KOPT-K1 (cell line): ENCODE data around the gene VPS37C.

Experiments
- H3K27ac ChIP-seq: fragments of 200-600 bp; sonication (generic); 2 replicates; pipeline ENCODE4 v1.5.1; 2016; ENCODE audit warnings: antibody characterized with exemption, mild to moderate bottlenecking, low read depth, low read length; ENCODE audit not compliant: poor library complexity, severe bottlenecking
- H3K36me3 ChIP-seq: fragments of 200-600 bp; sonication (generic); 2 replicates; pipeline ENCODE4 v1.5.1; 2017; ENCODE audit warnings: antibody characterized with exemption, mild to moderate bottlenecking, low read length, moderate library complexity; ENCODE audit not compliant: insufficient read depth
- H3K9me3 ChIP-seq: fragments of 200-600 bp; sonication (generic); 2 replicates; pipeline ENCODE4 v1.5.1; 2017; ENCODE audit warnings: antibody characterized with exemption, low read length, mild to moderate bottlenecking; ENCODE audit not compliant: insufficient read depth, poor library complexity, severe bottlenecking

Gene VPS37C

DNA sequence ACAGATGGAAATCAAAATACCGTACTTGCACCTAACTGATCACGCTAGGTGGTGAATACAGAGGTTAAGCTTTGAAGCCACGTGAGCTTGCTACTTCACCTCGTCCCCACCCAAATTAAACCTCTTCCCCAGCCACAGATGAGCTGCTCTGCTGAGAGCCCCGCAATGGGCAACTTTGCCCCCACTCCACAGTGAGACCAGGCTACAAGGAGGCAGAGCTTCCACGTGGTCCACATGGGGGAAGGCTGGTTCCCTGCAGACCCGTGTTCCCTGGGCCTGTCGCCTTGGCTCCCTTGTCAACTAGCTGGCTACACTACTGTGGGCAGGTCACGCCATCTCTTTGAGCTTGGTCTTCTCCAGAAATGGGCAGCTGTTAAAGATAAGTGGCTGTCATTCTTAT lies 48.0 kb downstream of the VPS37C start:
- H3K9me3 ChIP-seq, result no peaks in the 10 kb centered on the region
- H3K27ac ChIP-seq, result peak overlapping the region; percentile 14
- peaks cover 85% of the 10 kb centered on the region for H3K36me3 ChIP-seq

DNA sequence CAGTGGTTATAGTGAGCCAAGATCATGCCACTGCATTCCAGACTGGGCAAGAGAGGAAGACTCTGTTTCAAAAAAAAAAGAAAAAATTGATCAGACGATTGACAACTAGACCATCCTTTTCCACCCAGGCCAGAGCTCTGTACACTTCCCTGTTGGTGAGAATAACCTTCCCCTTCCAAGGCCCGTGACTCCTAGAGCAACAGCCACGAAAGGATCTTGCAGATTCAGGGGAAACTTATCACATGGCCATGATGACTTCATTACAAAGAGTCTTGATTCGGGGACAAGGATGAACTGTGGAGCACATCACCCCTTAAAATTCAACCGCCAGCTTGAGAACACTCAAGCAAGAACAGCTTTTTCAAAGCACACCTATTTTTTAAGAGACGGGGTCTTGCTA lies 48.7 kb downstream of the VPS37C start:
- H3K9me3 ChIP-seq, result no peaks in the 10 kb centered on the region
- peak overlapping the region; percentile 70 for H3K27ac ChIP-seq
- peaks cover 86% of the 10 kb centered on the region for H3K36me3 ChIP-seq

DNA sequence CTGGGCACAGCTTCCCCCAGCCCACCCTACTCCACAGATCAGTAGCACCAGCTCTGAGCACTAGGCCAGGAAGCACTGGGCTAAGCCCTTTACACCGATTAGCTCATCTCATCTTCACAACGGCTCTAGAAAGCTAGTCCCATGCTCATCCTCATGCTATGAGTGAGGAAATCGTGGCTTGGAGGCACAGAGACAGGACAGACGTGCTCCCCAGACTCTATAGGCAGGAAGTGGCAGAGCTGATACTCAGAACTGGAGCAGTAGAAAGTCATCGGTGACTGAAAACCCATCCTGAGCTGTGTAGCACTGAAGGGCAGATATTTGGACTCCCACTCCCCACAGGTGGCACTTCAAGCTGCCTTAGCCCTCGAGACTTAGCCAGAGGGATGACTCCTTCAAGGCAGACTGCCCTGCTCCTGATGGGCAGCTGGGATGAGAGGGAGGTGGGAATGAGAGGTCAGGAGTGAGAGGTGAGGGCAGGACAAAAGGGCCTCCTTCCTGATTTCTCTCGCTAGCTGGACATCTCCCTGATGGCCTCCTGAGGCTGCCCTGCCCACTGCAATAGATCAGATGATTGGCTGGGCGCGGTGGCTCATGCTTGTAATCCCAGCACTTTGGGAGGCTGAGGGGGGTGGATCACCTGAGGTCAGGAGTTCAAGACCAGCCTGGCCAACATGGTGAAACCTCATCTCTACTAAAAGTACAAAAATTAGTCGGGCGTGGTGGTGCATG lies 49.3 kb downstream of the VPS37C start:
- Histone ChIP-seq H3K36me3 (peaks cover 88% of the 10 kb centered on the region), H3K9me3 (no peaks in the 10 kb centered on the region), H3K27ac (peak overlapping the region; percentile 70)

DNA sequence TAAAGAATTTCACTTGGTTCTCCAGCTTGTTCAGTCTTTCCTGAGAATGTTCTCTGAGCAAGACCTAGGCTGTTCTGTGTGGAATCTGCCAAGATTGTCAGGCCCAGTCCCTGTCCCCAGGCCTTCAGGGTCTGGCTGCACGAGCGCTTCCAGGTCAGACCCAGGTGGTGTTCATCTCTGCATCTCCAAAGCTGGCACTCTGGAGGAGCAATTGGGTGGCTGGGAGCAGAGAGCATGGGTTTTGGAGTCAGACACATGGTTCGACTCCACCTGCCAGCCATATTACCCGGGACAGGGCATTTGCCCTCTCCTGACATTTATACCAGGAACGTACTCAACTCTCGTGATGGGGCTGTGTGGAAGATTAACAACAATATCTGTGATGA lies 50.2 kb downstream of the VPS37C start:
- Histone ChIP-seq H3K36me3 (peaks cover 87% of the 10 kb centered on the region), H3K9me3 (no peaks in the 10 kb centered on the region), H3K27ac (peak overlapping the region; percentile 70)

DNA sequence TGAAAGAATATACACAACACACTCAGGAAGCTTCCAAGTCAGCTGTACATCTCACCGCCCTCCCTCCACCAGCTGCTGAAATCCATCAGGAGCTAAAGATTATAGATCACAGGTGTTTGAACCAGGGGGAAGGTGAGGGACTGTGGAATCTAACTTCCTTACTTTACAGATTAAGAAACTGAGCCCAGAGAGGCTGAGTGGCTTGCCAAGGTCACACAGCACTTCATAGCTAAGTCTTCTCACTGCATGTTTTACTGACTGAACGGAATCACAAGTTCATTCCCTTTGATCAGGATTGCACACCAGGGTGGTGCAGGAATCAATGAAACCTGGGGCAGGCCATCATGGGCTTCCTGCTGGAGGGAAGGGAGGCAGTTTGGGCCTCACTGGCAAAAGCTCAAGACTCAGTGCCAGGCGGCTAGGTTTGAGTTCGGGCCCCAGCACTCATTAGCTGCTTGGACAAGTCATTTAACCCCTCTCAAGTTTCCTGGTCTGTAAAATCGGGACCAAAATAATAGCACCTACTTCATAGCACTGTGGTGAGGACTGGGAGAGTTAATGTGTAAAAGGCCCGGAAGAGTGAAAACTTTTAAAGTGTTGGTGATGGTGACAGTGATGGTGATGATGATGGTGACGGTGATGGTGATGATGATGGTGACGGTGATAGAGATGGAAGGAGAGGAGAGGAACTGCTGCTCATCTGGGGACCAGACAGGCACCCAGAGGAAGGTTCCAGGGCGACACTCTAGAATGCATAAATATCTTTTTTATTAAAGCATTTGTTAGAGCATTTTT lies 50.8 kb downstream of the VPS37C start:
- Histone ChIP-seq H3K36me3 (peaks cover 87% of the 10 kb centered on the region), H3K27ac (peak overlapping the region; percentile 70), H3K9me3 (no peaks in the 10 kb centered on the region)

DNA sequence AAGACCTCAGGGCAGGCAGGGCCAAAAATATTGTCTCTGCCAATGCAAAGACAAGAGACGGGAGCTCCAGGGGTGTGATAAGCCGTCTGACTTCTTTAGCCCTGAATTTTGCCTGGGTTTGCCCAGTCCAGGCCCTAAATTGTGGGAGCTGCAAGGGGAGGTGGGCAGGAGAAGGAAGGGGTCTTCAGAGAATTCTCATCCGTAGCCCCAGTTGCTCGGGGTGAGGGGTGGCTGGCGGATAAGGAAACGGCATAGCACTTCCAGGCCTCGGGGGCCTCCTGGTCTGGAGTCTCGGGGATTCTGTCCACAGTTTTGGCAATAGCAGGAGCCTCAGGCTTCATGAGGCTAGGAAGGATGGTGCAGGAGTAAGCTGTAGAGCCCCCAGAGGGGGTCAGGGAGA lies 51.6 kb downstream of the VPS37C start:
- H3K27ac ChIP-seq, result no peak overlapping the region
- no peaks in the 10 kb centered on the region for H3K9me3 ChIP-seq
- peaks cover 86% of the 10 kb centered on the region for H3K36me3 ChIP-seq

DNA sequence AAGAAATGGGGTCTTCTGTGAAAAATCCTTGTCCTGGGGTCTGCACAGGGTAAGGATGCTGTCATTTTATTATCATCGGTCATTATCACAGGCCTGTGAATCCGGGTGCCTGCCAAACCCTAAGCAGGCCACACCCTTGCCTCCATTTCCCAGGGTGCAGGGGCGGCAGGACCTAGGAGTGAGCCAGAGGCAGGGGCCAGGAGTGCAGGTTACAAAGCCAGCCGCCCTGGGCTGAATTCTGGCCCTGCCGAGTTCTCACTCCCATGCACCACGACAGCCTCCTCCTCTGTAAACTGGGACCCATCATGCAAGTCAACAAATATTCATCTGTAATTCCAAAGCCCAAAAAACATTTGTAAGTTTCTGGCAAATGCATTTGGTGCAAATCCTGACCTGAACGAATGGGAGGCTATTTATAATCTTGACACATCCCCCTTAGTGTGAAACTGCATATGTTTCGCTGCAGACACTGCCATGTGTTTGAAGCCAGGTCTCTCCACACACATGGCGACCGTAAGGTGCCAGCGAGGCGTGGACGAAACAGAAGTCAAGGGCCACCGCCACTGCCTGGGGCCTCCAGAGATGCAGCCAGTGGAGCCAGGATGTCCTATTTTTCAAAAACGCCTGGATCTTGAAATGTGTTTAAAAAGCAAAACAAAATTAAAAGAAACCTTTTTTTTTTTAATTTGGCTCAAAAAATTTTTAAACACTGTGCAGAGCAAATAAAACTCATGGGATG lies 52.2 kb downstream of the VPS37C start:
- peaks cover 86% of the 10 kb centered on the region for H3K36me3 ChIP-seq
- no peak overlapping the region for H3K27ac ChIP-seq
- no peaks in the 10 kb centered on the region for H3K9me3 ChIP-seq

DNA sequence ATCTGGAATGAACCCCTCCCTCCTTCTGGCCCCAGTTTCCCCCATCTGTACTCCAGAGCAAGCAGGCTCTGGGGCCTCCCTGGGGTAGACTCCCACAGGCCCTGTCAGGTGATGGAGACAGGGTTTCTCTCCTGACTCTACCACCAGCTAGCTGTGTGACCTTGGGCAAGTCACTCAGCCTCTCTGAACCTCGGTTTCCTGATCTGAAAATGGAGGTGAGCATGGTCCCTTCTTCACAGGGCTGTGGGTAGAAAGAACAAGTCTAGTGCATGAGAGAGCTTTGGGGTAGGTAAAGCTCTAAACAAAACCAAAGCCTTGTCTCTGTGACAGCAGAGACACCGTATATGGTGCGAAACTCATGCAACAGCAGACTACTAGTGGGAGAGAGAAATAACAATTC lies 53.3 kb downstream of the VPS37C start:
- peaks cover 74% of the 10 kb centered on the region for H3K36me3 ChIP-seq
- no peak overlapping the region for H3K27ac ChIP-seq
- no peaks in the 10 kb centered on the region for H3K9me3 ChIP-seq

DNA sequence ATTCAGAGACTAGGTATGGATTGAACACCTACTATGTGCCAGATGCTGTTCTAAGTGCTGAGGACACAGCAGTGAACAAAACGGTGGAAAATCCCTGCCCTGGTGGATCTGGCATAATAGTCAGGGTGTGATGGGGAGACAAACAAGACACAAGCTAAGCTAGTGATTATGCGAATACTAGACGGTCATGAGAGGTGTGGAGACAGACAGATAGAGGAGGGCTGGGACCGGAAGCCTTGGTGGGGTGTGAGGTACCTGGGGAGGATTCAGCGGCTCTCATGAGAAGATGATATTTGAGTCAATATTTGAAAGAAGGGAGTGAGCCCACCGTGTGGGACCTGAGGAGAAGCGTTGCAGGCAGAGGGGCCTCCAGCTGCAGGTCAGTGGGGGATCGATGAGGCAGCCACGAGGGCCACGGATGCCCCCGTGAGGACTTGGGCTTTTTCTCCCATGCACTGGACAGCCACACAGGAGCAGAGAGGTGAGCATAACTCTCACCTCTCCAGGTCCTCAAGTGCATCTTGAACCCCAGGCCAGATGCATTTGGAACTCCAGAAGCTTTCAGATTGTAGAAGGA lies 54.2 kb downstream of the VPS37C start:
- no peaks in the 10 kb centered on the region for H3K9me3 ChIP-seq
- peaks cover 70% of the 10 kb centered on the region for H3K36me3 ChIP-seq
- no peak overlapping the region for H3K27ac ChIP-seq

DNA sequence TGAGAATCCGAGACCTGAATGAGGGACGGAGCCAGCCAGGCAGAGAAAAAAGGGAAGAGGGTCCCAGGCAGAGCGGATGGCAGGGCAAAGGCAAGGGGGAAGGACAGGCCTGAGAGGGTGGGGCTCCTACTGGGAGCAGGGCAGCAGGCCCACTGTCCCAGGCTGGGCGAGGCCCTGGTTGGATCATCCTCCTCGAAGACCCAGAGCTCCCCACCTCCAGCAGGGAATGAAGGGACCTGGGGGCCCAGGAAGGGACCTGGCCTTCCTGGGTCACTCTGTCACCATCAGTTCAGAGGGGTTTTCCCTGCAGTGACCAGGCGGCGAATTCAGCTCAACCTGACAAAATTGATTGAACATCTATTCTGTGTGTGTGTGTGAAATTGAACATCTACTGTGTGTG lies 54.9 kb downstream of the VPS37C start:
- H3K36me3 ChIP-seq, result peaks cover 70% of the 10 kb centered on the region
- no peak overlapping the region for H3K27ac ChIP-seq
- no peaks in the 10 kb centered on the region for H3K9me3 ChIP-seq

DNA sequence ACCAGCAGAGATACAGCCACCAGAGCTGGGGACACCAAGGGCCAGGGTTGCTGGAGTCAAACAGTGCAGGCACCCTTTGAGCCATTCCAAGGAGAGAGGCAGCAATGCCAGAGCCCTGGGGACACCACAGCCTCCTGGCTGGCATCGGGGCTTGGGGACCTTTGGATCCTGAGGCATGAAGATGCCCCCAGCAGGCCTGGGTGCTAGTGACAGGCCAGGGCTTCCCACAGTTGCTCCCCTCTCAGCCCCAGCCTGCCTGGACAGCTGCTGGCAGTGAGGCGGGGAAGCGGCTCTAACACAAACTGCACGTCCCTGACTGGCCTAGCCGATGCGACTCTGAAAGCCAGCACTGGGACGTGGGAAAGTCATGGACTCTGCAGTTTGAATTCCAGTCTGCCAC lies 56.3 kb downstream of the VPS37C start:
- H3K9me3 ChIP-seq, result no peaks in the 10 kb centered on the region
- peaks cover 56% of the 10 kb centered on the region for H3K36me3 ChIP-seq
- peak overlapping the region; percentile 99 for H3K27ac ChIP-seq

DNA sequence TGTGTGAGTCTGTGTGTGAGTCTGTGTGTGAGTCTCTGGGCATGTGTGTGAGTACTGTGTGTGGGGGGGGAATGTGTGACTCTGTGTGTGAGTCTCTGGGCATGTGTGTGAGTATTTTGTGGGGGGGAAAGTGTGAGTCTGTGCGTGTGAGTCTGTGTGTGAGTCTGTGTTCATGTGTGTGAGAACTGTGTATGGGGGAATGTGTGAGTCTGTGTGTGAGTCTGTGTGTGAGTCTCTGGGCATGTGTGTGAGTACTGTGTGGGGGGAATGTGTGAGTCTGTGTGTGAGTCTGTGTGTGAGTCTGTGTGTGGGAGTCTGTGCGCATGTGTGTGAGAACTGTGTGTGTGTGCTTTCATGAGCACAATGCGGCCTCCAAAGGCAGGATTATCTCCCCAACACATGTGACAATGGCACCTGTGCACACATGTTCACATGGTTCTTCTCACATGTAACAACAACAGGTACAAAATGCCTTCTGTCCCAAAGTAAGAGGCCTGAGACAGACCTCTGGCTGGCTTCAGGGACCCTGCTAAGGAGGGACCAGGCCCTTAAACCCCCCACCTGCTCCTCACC lies 57.3 kb downstream of the VPS37C start:
- Histone ChIP-seq H3K27ac (peak overlapping the region; percentile 99), H3K9me3 (no peaks in the 10 kb centered on the region), H3K36me3 (peaks cover 47% of the 10 kb centered on the region)

DNA sequence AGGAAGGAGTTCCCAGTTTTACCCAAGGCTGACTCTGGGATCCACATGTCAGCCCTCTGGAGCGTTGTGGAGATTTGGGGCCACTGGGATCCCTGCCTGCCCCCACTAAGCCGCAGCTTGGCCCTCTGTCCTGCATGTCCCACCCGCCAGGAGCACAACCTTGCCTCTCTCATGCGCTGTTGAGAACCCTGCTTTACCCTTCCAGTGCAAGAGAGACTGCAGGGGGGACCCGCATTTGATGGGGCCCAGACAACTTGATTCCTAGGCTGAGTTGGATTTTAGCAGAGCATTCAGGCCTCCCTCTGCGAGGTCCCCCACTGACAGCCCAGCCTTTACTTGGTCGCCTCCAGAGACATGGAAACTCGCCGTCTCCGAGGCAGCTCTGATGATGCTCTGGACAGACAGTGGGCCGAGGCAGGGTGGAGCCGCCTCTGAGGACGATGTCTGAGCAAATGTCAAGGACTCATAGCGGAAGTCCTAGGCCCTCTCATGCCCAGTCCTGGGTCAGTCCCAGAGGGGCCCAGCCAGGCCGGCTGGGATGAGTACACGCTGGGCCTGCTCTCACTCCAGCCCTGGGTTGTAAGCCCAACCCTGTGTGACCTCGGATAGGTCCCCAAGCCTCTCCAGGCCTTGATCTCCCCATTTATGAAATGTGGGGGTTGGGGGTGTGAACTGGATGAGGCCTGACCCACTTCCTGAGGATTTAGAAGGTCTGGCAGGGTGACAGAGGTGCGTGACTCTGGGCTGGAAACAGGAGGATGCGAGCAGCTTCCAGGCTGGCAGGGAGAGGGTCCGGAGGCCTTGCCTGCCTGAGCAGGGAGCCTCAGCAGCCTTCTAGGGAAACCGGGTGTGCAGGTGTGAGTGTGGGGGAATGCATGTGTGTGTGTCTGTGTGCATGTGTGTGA lies 58.3 kb downstream of the VPS37C start:
- Histone ChIP-seq H3K27ac (peak overlapping the region; percentile 99), H3K9me3 (no peaks in the 10 kb centered on the region), H3K36me3 (peaks cover 37% of the 10 kb centered on the region)

DNA sequence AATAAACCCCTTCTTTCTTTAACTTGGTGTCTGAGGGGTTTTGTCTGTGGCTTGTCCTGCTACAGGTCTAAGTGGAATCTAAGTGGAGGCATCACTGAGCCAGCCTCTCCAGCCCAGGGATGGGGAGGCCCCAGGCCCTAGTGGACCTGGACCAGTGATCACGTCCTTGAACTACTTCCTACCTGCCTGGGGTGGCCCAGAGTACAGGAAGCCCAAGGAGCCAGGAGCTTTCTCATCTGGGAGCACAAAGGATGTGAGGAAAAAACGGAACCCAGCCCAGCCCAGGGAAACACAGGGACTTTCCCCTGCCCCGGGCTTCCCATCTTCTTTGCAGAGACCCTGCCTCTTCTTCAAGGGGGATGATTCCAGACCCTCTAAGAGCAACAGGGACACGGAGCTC lies 62.4 kb downstream of the VPS37C start:
- Histone ChIP-seq H3K9me3 (peaks cover 5% of the 10 kb centered on the region), H3K27ac (no peak overlapping the region), H3K36me3 (no peaks in the 10 kb centered on the region)
